ENCODE results near the gene TRIM15. TPM values are rescaled to one million over a fixed set of nuclear protein-coding genes. Genes with fewer than 3 reads are reported as not detected.

Gene TRIM15
- total RNA-seq, 1 experiment from 2014 or later, result not detected

DNA sequence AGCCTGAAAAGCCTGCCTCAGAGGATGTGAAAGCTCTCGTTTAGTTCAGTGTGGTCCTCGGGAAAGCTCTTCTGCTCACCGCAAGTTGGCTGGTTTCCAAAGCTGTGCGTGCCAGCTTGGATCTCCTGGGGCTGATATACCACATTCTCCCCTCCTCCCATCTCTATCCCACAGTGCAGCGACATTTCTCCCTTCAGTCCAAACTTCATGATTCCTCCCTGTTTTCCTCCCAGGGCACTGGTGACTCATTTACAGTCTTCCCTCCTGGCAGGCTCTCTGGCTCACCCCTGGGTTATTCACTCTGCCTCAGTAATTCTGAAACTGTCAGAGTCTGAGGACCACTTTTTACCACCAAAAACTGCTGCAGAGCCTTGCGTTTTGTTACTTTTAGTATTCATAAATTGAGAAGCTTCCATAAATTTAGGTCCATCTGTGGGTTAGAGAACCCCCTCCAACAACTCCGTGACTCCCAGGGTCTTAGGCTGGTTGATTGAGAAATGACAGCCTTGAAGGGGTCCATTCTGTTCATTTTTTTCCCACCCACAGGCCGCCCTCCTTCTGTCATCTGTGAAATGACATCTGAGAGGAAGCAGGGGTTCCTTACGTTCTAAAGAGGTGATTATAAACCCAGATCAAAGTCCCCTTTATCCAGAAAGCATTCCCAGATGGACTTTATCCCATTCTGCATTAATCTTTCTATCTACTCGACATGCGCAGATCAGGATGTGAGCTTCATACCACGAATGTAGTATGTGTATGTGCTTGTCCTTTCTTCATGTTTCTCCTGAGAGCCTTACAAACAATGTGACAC lies 8.4 kb upstream of the TRIM15 start:
- peak overlapping the region; percentile 66 for H3K4me2 ChIP-seq (ENCODE audit: low read length)
- peak overlapping the region; percentile 69 for H3K27ac ChIP-seq (ENCODE audit: low read length)

DNA sequence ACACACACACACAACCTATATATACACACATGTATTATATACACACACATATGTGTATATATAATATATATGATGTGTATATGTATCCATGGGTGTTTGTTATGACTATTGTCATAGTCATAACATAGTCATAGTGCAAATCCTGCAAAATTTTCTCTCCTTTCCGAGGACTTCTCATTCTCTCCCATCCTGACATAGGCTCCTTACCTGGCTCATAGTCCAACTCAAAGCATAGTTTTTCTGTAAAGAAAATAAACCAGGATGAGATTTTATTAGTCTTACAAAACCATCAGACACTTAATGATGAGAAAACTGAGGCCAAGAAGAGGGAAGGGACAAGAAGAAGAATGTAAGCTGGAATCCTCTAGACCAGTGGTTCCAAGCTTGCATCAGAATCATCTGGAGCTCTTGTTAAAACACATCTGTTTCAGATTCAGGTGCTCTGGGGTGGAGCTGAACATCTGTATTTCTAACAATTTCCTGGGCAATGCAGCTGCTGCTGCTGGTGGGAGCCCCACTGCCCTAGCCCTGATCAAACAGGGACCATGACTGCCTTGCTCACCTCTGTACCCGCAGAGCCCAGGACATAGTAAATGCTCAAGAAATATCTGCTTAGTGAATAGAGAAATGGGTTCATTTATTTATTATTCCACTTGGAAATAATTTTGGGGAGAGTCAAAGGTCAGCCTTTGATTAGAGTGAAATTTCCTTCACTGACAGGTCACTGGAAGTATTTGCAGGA lies 7.7 kb upstream of the TRIM15 start:
- H3K4me3 ChIP-seq (ENCODE audit: low read length), result no peak overlapping the region
- POLR2A ChIA-PET (ENCODE audit: unreplicated experiment), result no interaction called here

More for the DNA sequence above, 8.4 kb upstream of the TRIM15 start:
- CTCF ChIA-PET, result no interaction called here
- Histone ChIP-seq H3K4me1 (ENCODE audit: insufficient read depth, low read length) (peaks cover 32% of the 10 kb centered on the region), H3K9ac (ENCODE audit: low read length) (peak overlapping the region; percentile 38), H3K9me2 (replicated peaks; ENCODE audit: low read length) (no peaks in the 10 kb centered on the region), H3K79me2 (ENCODE audit: low read length) (no peaks in the 10 kb centered on the region), H2AFZ (ENCODE audit: low read length) (no peak overlapping the region), H3K36me3 (ENCODE audit: low read depth, low read length) (no peaks in the 10 kb centered on the region), H3K27me3 (ENCODE audit: low read length) (no peaks in the 10 kb centered on the region), H3K4me3 (ENCODE audit: low read length) (peak overlapping the region; percentile 8; the same call in 1 of the 2 replicates), H3F3A (ENCODE audit: low read length, unreplicated experiment) (peaks cover 5% of the 10 kb centered on the region), H4K20me1 (ENCODE audit: low read length) (no peaks in the 10 kb centered on the region), H3K9me3 (ENCODE audit: low read length) (no peaks in the 10 kb centered on the region)
- TF ChIP-seq, protein P1, sequence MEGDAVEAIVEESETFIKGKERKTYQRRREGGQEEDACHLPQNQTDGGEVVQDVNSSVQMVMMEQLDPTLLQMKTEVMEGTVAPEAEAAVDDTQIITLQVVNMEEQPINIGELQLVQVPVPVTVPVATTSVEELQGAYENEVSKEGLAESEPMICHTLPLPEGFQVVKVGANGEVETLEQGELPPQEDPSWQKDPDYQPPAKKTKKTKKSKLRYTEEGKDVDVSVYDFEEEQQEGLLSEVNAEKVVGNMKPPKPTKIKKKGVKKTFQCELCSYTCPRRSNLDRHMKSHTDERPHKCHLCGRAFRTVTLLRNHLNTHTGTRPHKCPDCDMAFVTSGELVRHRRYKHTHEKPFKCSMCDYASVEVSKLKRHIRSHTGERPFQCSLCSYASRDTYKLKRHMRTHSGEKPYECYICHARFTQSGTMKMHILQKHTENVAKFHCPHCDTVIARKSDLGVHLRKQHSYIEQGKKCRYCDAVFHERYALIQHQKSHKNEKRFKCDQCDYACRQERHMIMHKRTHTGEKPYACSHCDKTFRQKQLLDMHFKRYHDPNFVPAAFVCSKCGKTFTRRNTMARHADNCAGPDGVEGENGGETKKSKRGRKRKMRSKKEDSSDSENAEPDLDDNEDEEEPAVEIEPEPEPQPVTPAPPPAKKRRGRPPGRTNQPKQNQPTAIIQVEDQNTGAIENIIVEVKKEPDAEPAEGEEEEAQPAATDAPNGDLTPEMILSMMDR (conservative IDR thresholded peaks at IDR 0.05; ENCODE audit: low read depth, low read length), result no peak
- TF ChIP-seq EZH2phosphoT487 (IDR thresholded peaks at IDR 0.05; ENCODE audit: borderline replicate concordance, low read length) (no peak), EZH2 (IDR thresholded peaks at IDR 0.05; ENCODE audit: low read length, unreplicated experiment) (no peak)
- intact Hi-C loops (cut with micrococcal nuclease), result no loop called here
- DNase-seq (peak; percentile 93), ATAC-seq (peak; percentile 94)
- no TSS peak for BruUV-seq (replicated peaks)
- POLR2A ChIA-PET (ENCODE audit: unreplicated experiment), result interaction anchor here (0.6 kb wide), 1 partner anchor 88 kb away, joined by 3 read pairs; no protein-coding TSS in a partner anchor

More for the DNA sequence above, 7.7 kb upstream of the TRIM15 start:
- DNase-seq (peak; percentile 58), ATAC-seq (peak; percentile 23)
- Histone ChIP-seq H3K9ac (ENCODE audit: low read length) (no peak overlapping the region; the same call in 1 of the 2 replicates), H3K9me2 (replicated peaks; ENCODE audit: low read length) (no peaks in the 10 kb centered on the region), H3K27ac (ENCODE audit: low read length) (peak overlapping the region; percentile 69), H3K79me2 (ENCODE audit: low read length) (no peaks in the 10 kb centered on the region), H3K4me1 (ENCODE audit: insufficient read depth, low read length) (peaks cover 32% of the 10 kb centered on the region), H3K27me3 (ENCODE audit: low read length) (no peaks in the 10 kb centered on the region), H2AFZ (ENCODE audit: low read length) (no peak overlapping the region), H3K4me2 (ENCODE audit: low read length) (peak overlapping the region; percentile 66), H3F3A (ENCODE audit: low read length, unreplicated experiment) (peaks cover 5% of the 10 kb centered on the region), H4K20me1 (ENCODE audit: low read length) (no peaks in the 10 kb centered on the region), H3K36me3 (ENCODE audit: low read depth, low read length) (no peaks in the 10 kb centered on the region), H3K9me3 (ENCODE audit: low read length) (no peaks in the 10 kb centered on the region)
- CTCF ChIA-PET, result no interaction called here
- intact Hi-C loops (cut with micrococcal nuclease), result no loop called here
- no TSS peak for BruUV-seq (replicated peaks)
- no peak for TF ChIP-seq EZH2phosphoT487 (IDR thresholded peaks at IDR 0.05; ENCODE audit: borderline replicate concordance, low read length)
- no peak for TF ChIP-seq EZH2 (IDR thresholded peaks at IDR 0.05; ENCODE audit: low read length, unreplicated experiment)
- TF ChIP-seq, protein P1 (conservative IDR thresholded peaks at IDR 0.05; ENCODE audit: low read depth, low read length), result no peak

Data from PC-3 (cell line).